ENCODE measurements around the gene MARCO. TPM values are rescaled to one million over a fixed set of nuclear protein-coding genes. Genes with fewer than 3 reads are reported as not detected.

The MARCO gene
- total RNA-seq, 2 donors from 2014 or later: not detected

DNA sequence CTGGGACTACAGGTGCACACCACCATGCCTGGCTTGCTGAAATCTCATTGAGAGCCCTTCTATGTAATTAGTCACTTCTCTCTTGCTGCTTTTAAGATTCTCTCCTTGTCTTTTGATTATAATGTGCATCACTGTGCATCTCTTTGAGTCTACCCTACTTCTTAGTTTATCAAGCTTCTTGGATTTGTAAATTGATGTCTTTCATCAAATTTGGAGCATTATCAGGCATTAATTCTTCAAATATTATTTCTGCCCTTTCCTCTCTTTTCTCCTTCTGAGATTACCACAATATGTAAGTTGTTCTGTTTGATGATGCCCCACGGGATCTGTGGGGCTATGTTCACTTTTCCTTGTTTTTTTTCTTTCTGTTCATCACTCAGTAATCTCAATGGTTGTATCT, 9.0 kb upstream of the MARCO start:
- no peaks in the 10 kb centered on the region for H3K4me1 Mint-ChIP-seq
- no peaks in the 10 kb centered on the region for H3K36me3 Mint-ChIP-seq (ENCODE audit: low read depth)
- Histone ChIP-seq H3K9me3 (ENCODE audit: control insufficient read depth, low read length) (peaks cover 9% of the 10 kb centered on the region), H3K27ac (ENCODE audit: low read depth, low read length) (no peak overlapping the region), H3K27me3 (ENCODE audit: control insufficient read depth, insufficient read depth, low read length, poor library complexity, severe bottlenecking) (peaks cover 10% of the 10 kb centered on the region), H3K9ac (ENCODE audit: extremely low read depth, low read length, poor library complexity, severe bottlenecking) (no peak overlapping the region), H3K36me3 (ENCODE audit: control insufficient read depth, insufficient read depth, low read length) (no peaks in the 10 kb centered on the region), H3K4me1 (ENCODE audit: control insufficient read depth, insufficient read depth, low read length) (no peaks in the 10 kb centered on the region), H3K4me3 (ENCODE audit: low read length) (no peak overlapping the region)
- no peak for DNase-seq
- no peak overlapping the region for H3K27ac Mint-ChIP-seq
- WGBS, 2 experiments (ENCODE audit: insufficient coverage in 1 of 2, insufficient read length in 1 of 2): 73 to 100% methylated on average over 1 of the region's 1 CpG
- peaks cover 10% of the 10 kb centered on the region for H3K27me3 Mint-ChIP-seq (ENCODE audit: insufficient read depth)
- TF ChIP-seq CTCF (conservative IDR thresholded peaks at IDR 0.05): no peak
- H3K9me3 Mint-ChIP-seq: peaks cover 8% of the 10 kb centered on the region
- no peak overlapping the region for H3K4me3 Mint-ChIP-seq

GRCh38 chr2:118936306-118936705, 5.7 kb upstream of the MARCO start:
- TF ChIP-seq CTCF (conservative IDR thresholded peaks at IDR 0.05): no peak
- Mint-ChIP-seq H3K4me1 (no peaks in the 10 kb centered on the region), H3K36me3 (ENCODE audit: low read depth) (no peaks in the 10 kb centered on the region), H3K27me3 (ENCODE audit: insufficient read depth) (peaks cover 10% of the 10 kb centered on the region), H3K4me3 (no peak overlapping the region), H3K9me3 (peaks cover 8% of the 10 kb centered on the region), H3K27ac (no peak overlapping the region)
- WGBS, 2 experiments (ENCODE audit: insufficient coverage in 1 of 2, insufficient read length in 1 of 2): 90 to 93% methylated on average over 1 to 2 of the region's 2 CpGs
- no peak overlapping the region for H3K4me3 ChIP-seq (ENCODE audit: low read length)
- H3K27me3 ChIP-seq (ENCODE audit: control insufficient read depth, insufficient read depth, low read length, poor library complexity, severe bottlenecking): peaks cover 23% of the 10 kb centered on the region
- DNase-seq: no peak
- H3K4me1 ChIP-seq (ENCODE audit: control insufficient read depth, insufficient read depth, low read length): no peaks in the 10 kb centered on the region
- peaks cover 9% of the 10 kb centered on the region for H3K9me3 ChIP-seq (ENCODE audit: control insufficient read depth, low read length)
- H3K27ac ChIP-seq (ENCODE audit: low read depth, low read length): no peak overlapping the region
- H3K9ac ChIP-seq (ENCODE audit: extremely low read depth, low read length, poor library complexity, severe bottlenecking): no peak overlapping the region
- no peaks in the 10 kb centered on the region for H3K36me3 ChIP-seq (ENCODE audit: control insufficient read depth, insufficient read depth, low read length)

DNA sequence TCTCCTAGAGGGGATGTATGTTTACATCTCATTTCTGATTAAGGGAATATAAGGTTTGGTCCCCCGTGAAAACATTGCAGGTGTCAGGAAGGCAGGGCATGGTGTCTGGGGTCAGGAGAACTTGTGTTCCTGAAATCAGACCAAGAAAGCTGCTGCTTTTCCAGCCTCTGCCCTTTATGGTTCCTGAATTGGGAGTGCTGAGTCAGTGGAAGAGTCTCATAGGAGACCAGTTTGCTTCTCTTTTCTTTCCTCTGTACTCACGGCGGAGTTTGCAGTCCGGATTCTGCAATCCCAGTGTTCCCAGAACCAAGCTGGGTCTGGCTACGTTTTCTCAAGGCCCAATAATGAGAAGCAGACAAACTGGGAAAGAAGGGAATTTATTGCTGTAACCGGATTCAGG, 5.1 kb upstream of the MARCO start:
- WGBS, 2 experiments (ENCODE audit: insufficient coverage in 1 of 2, insufficient read length in 1 of 2): 86 to 97% methylated on average over 5 to 6 of the region's 6 CpGs
- no peak for TF ChIP-seq CTCF (conservative IDR thresholded peaks at IDR 0.05)
- Mint-ChIP-seq H3K27ac (no peak overlapping the region), H3K4me3 (no peak overlapping the region), H3K9me3 (peaks cover 8% of the 10 kb centered on the region), H3K4me1 (no peaks in the 10 kb centered on the region), H3K27me3 (ENCODE audit: insufficient read depth) (peaks cover 10% of the 10 kb centered on the region), H3K36me3 (ENCODE audit: low read depth) (no peaks in the 10 kb centered on the region)
- no peak overlapping the region for H3K27ac ChIP-seq (ENCODE audit: low read depth, low read length)
- H3K4me1 ChIP-seq (ENCODE audit: control insufficient read depth, insufficient read depth, low read length): no peaks in the 10 kb centered on the region
- no peak for DNase-seq
- H3K9ac ChIP-seq (ENCODE audit: extremely low read depth, low read length, poor library complexity, severe bottlenecking): no peak overlapping the region
- H3K27me3 ChIP-seq (ENCODE audit: control insufficient read depth, insufficient read depth, low read length, poor library complexity, severe bottlenecking): peaks cover 30% of the 10 kb centered on the region
- H3K36me3 ChIP-seq (ENCODE audit: control insufficient read depth, insufficient read depth, low read length): no peaks in the 10 kb centered on the region
- H3K9me3 ChIP-seq (ENCODE audit: control insufficient read depth, low read length): peaks cover 9% of the 10 kb centered on the region
- no peak overlapping the region for H3K4me3 ChIP-seq (ENCODE audit: low read length)

Measured in endodermal cell (in vitro differentiated cells).